T-cell (primary cell): ENCODE results near the gene GARIN1A. TPM values are rescaled to one million over a fixed set of nuclear protein-coding genes. Genes with fewer than 3 reads are reported as not detected.
"Not testable (repeated sequence)": the region's sequence is repeated elsewhere in the genome, so short reads cannot be mapped to it uniquely, and the experiment has no call there.

Experiments
- ATAC-seq, 4 experiments: fragments of 200-7000 bp in 3 of 4; fragments of 150-1000 bp in 1 of 4; cut with Tn5 transposase; replicated peaks in 1 of 4; 1 replicate in 3 of 4; 2 replicates in 1 of 4; pipeline ENCODE4 v1.10.0; 2021; ENCODE audit warnings: moderate library complexity in 3 of 4, mild to moderate bottlenecking in 2 of 4, moderate number of reproducible peaks in 1 of 4
- CTCF ChIA-PET, 2 donors: fragments of 300-600 bp; sonication (Branson Sonifier 250); formaldehyde crosslinking; loops; one replicate each; lab custom pipeline; 2022; ENCODE audit warnings: antibody characterized with exemption in 2 of 2; lab: Charles Lee
- POLR2A ChIA-PET, 2 donors: fragments of 300-600 bp; sonication (Branson Sonifier 250); formaldehyde crosslinking; loops; one replicate each; lab custom pipeline; 2022; ENCODE audit warnings: antibody characterized with exemption in 2 of 2; lab: Charles Lee
- DNase-seq, 35 experiments: peaks; one replicate each; pipeline versions ENCODE4 v3.0.0 to v3.0.0-alpha.2; 2013 to 2023
- H3K27ac ChIP-seq: one replicate; pipeline ENCODE4 v1.5.1; 2013; ENCODE audit warnings: low read length
- H3K27me3 ChIP-seq, 2 experiments: replicated peaks in 1 of 2; 1 replicate in 1 of 2; 2 replicates in 1 of 2; pipeline versions ENCODE4 v1.6.1 to v1.7.0; 2013; ENCODE audit warnings: low read length in 1 of 2, mixed read lengths in 1 of 2; ENCODE audit not compliant: control insufficient read depth in 2 of 2, insufficient read depth in 2 of 2; ENCODE audit errors: extremely low read depth in 1 of 2
- H3K36me3 ChIP-seq, 2 donors: 1 replicate in 1 of 2; 2 replicates in 1 of 2; pipeline versions ENCODE4 v1.6.1 to v1.7.0; 2013; ENCODE audit warnings: low read length in 1 of 2; ENCODE audit not compliant: control insufficient read depth in 2 of 2, insufficient read depth in 1 of 2; ENCODE audit errors: extremely low read depth in 1 of 2
- H3K4me1 ChIP-seq, 2 experiments: 1 replicate in 1 of 2; 2 replicates in 1 of 2; pipeline versions ENCODE4 v1.6.1 to v1.7.0; 2013; ENCODE audit warnings: low read length in 2 of 2, mixed read lengths in 1 of 2; ENCODE audit not compliant: insufficient read depth in 2 of 2, control insufficient read depth in 1 of 2; ENCODE audit errors: extremely low read depth in 1 of 2
- H3K4me3 ChIP-seq, 2 donors: 1 replicate in 1 of 2; 2 replicates in 1 of 2; pipeline versions ENCODE4 v1.5.1 to v1.7.0; 2013; ENCODE audit warnings: mild to moderate bottlenecking in 2 of 2, low read length in 1 of 2, moderate library complexity in 1 of 2; ENCODE audit not compliant: control insufficient read depth in 1 of 2; ENCODE audit errors: extremely low read depth in 1 of 2
- H3K9me3 ChIP-seq: 2 replicates; pipeline ENCODE4 v1.7.0; 2013
- H3K27ac Mint-ChIP-seq, 2 donors: one replicate each; pipeline ENCODE4 v1.8.0; 2020 to 2021; ENCODE audit warnings: mild to moderate bottlenecking in 2 of 2, mixed read lengths in 2 of 2
- H3K27me3 Mint-ChIP-seq, 2 donors: one replicate each; pipeline ENCODE4 v1.8.0; 2021 to 2022; ENCODE audit warnings: mixed read lengths in 2 of 2
- H3K36me3 Mint-ChIP-seq: one replicate; pipeline ENCODE4 v1.8.0; 2021; ENCODE audit warnings: mixed read lengths
- H3K4me1 Mint-ChIP-seq, 3 donors: one replicate each; pipeline ENCODE4 v1.8.0; 2020 to 2022; ENCODE audit warnings: mixed read lengths in 3 of 3, mild to moderate bottlenecking in 1 of 3
- H3K4me3 Mint-ChIP-seq, 3 donors: one replicate each; pipeline ENCODE4 v1.8.0; 2020 to 2022; ENCODE audit warnings: mild to moderate bottlenecking in 3 of 3, mixed read lengths in 3 of 3, moderate library complexity in 3 of 3
- H3K9me3 Mint-ChIP-seq, 3 donors: one replicate each; pipeline ENCODE4 v1.8.0; 2020 to 2022; ENCODE audit warnings: mixed read lengths in 3 of 3
- WGBS: methylation state at CpG from one replicate; pipeline ENCODE4 v1.1.5; 2013; ENCODE audit warnings: missing lambda C conversion rate; ENCODE audit not compliant: insufficient coverage; 5-methylcytosine and 5-hydroxymethylcytosine counted together
- total RNA-seq, 35 experiments: library from RNA in 6 of 35; stranded (reverse) in 6 of 35; fragments of 120-200 nt in 1 of 35; gene quantifications; one replicate each; pipeline versions ENCODE4 v1.2.1 to v1.2.4 and lab custom pipeline; 2013 to 2026

GARIN1A gene
- total RNA-seq, 5 donors from 2014 or later (not counting 1 experiment from before 2014, with no cell fraction given) = 1.4 to 3.7 (median 3.2) TPM

- Mint-ChIP-seq H3K9me3 (peaks cover 5 to 16% (median 9%) of the 10 kb centered on the region in 3 donors), H3K36me3 (peaks cover 11% of the 10 kb centered on the region), H3K4me3 (no peak overlapping the region), H3K27me3 (no peaks in the 10 kb centered on the region), H3K27ac (no peak overlapping the region), H3K4me1 (no peaks in the 10 kb centered on the region)
- H3K9me3 ChIP-seq = no peaks in the 10 kb centered on the region
- ChIA-PET CTCF (no interaction called here), POLR2A (interaction anchor here in 1 of 2 donors (0.5 kb wide), 1 partner anchor 202 kb away, joined by 3 read pairs; no protein-coding TSS in a partner anchor)
- H3K36me3 ChIP-seq = no peaks in the 10 kb centered on the region
- 100% methylated on average over 3 of the region's 3 CpGs for WGBS
- no peak overlapping the region for H3K4me3 ChIP-seq
- H3K4me1 ChIP-seq = no peaks in the 10 kb centered on the region
- H3K27ac ChIP-seq = no peak overlapping the region
- no peak for ATAC-seq
- DNase-seq = no peak
- no peaks in the 10 kb centered on the region for H3K27me3 ChIP-seq
Observed at GRCh38 chr7:128662091-128662490, 10.0 kb upstream of the GARIN1A start.

- H3K4me1 ChIP-seq, POLR2A ChIA-PET, H3K4me1 Mint-ChIP-seq, H3K27ac Mint-ChIP-seq, H3K36me3 ChIP-seq, CTCF ChIA-PET, H3K27me3 ChIP-seq, H3K27ac ChIP-seq, H3K27me3 Mint-ChIP-seq, H3K9me3 ChIP-seq, H3K4me3 ChIP-seq, DNase-seq, H3K4me3 Mint-ChIP-seq, ATAC-seq: not testable (repeated sequence)
- WGBS = 100% methylated on average over 2 of the region's 3 CpGs
- Mint-ChIP-seq H3K36me3 (peaks cover 11% of the 10 kb centered on the region), H3K9me3 (peaks cover 5 to 16% (median 9%) of the 10 kb centered on the region in 3 donors)
Observed at GRCh38 chr7:128663223-128663622, 8.9 kb upstream of the GARIN1A start.

GRCh38 chr7:128665057-128665456 is 7.0 kb upstream of the GARIN1A start:
- CTCF ChIA-PET = no interaction called here
- H3K9me3 Mint-ChIP-seq = peaks cover 5 to 16% (median 9%) of the 10 kb centered on the region in 3 donors

GRCh38 chr7:128666200-128666599 is 5.9 kb upstream of the GARIN1A start:
- no peaks in the 10 kb centered on the region for H3K9me3 ChIP-seq
- ChIA-PET CTCF (interaction anchor here in 1 of 2 donors (0.6 kb wide), 1 partner anchor 60 kb away, joined by 3 read pairs; no protein-coding TSS in a partner anchor), POLR2A (interaction anchor here in 1 of 2 donors (0.7 kb wide), 2 partner anchors 68 to 556 kb away, joined by 4 to 8 read pairs; no protein-coding TSS in a partner anchor)
- 60% methylated on average over 1 of the region's 8 CpGs for WGBS
- Mint-ChIP-seq H3K9me3 (peaks cover 5 to 13% (median 7%) of the 10 kb centered on the region in 3 donors), H3K4me3 (no peak overlapping the region), H3K27ac (no peak overlapping the region), H3K27me3 (no peaks in the 10 kb centered on the region), H3K36me3 (peaks cover 8% of the 10 kb centered on the region), H3K4me1 (no peaks in the 10 kb centered on the region)
- no peak overlapping the region for H3K4me3 ChIP-seq
- H3K27ac ChIP-seq = no peak overlapping the region
- no peaks in the 10 kb centered on the region for H3K36me3 ChIP-seq
- no peaks in the 10 kb centered on the region for H3K4me1 ChIP-seq
- DNase-seq (peak in 2 of 35 experiments; percentile 2 to 7), ATAC-seq (no peak)
- H3K27me3 ChIP-seq = no peaks in the 10 kb centered on the region

More at GRCh38 chr7:128665057-128665456, 7.0 kb upstream of the GARIN1A start:
- Mint-ChIP-seq H3K36me3 (peaks cover 11% of the 10 kb centered on the region), H3K27ac (no peak overlapping the region), H3K27me3 (no peaks in the 10 kb centered on the region), H3K4me1 (no peaks in the 10 kb centered on the region), H3K4me3 (no peak overlapping the region)
- no peak overlapping the region for H3K27ac ChIP-seq
- no peaks in the 10 kb centered on the region for H3K4me1 ChIP-seq
- ATAC-seq = no peak
- no CpG with 5 or more reads among the region's 1 CpG for WGBS
- DNase-seq = no peak
- POLR2A ChIA-PET = no interaction called here
- no peaks in the 10 kb centered on the region for H3K36me3 ChIP-seq
- no peak overlapping the region for H3K4me3 ChIP-seq
- H3K9me3 ChIP-seq = no peaks in the 10 kb centered on the region
- no peaks in the 10 kb centered on the region for H3K27me3 ChIP-seq

- Histone ChIP-seq H3K4me3 (no peak overlapping the region), H3K36me3 (no peaks in the 10 kb centered on the region), H3K27ac (no peak overlapping the region), H3K4me1 (peaks cover 0 to 5% of the 10 kb centered on the region in 2 experiments), H3K27me3 (peaks cover 4 to 35% of the 10 kb centered on the region in 2 experiments), H3K9me3 (no peaks in the 10 kb centered on the region)
- 18% methylated on average over 5 of the region's 7 CpGs for WGBS
- ATAC-seq (peak; percentile 23 to 61 (median 42)), DNase-seq (peak in 9 of 35 experiments; percentile 3 to 28 (median 8))
- ChIA-PET CTCF (no interaction called here), POLR2A (no interaction called here)
- Mint-ChIP-seq H3K4me3 (no peak overlapping the region), H3K36me3 (no peaks in the 10 kb centered on the region), H3K9me3 (no peaks in the 10 kb centered on the region), H3K27ac (no peak overlapping the region), H3K4me1 (peaks cover 4 to 10% (median 7%) of the 10 kb centered on the region in 3 donors), H3K27me3 (peaks cover 10 to 23% of the 10 kb centered on the region in 2 donors)
Observed at GRCh38 chr7:128672927-128673517, 930 bp downstream of the GARIN1A start.

- no peak overlapping the region for H3K27ac Mint-ChIP-seq
- ChIA-PET POLR2A (interaction anchor here in 1 of 2 donors (0.7 kb wide), 1 partner anchor 726 kb away, joined by 3 read pairs; no protein-coding TSS in a partner anchor), CTCF (interaction anchor here in 1 of 2 donors (0.6 kb wide), 1 partner anchor 418 kb away, joined by 3 read pairs; no protein-coding TSS in a partner anchor)
- Histone ChIP-seq H3K9me3 (no peaks in the 10 kb centered on the region), H3K36me3 (no peaks in the 10 kb centered on the region), H3K4me1 (peaks cover 0 to 5% of the 10 kb centered on the region in 2 experiments), H3K4me3 (no peak overlapping the region), H3K27me3 (peaks cover 4 to 35% of the 10 kb centered on the region in 2 experiments), H3K27ac (no peak overlapping the region)
- no peaks in the 10 kb centered on the region for H3K36me3 Mint-ChIP-seq
- H3K4me1 Mint-ChIP-seq = peaks cover 4 to 10% (median 7%) of the 10 kb centered on the region in 3 donors
- DNase-seq (no peak), ATAC-seq (no peak)
- no peaks in the 10 kb centered on the region for H3K9me3 Mint-ChIP-seq
- H3K27me3 Mint-ChIP-seq = peaks cover 10 to 23% of the 10 kb centered on the region in 2 donors
- no peak overlapping the region for H3K4me3 Mint-ChIP-seq
- 43% methylated on average over 1 of the region's 6 CpGs for WGBS
Observed at GRCh38 chr7:128673571-128673970, 1.5 kb downstream of the GARIN1A start.
